ENCODE measurements around the gene BNIP3.

DNA sequence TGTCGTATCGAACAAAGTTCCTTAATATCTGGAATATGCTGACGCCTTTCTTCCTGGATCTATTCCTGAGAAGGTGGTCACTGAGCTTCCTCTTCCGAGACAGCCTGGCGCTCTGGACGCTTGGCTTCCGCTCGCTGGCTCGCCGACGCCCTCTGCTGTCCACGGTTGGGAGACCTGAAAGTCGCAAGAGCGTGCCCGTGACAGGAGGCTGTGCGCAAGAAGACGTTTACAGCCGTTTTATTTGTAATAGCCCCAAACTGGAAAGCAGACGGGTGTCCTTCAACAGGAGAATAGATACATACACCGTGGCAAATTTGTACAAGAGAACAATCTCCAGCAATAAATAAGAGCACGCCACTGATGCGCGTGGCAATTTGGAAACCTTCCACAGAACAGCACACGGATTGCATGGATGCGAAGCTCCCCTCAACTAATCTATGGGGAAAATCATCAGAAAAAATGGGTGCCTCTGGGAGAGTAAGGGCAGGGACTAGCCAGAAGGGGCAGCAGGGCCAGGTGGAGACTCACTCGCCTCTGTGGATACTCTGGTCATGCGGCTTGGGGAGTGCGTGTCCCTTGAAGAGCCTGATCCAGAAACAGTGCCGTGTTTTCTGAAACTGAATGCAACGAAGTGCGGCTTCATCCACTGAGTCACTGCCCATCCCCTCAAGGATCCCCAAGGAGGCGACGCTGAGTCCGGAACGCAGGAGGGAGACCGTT lies 41.5 kb upstream of the BNIP3 start:
- TF ChIP-seq, protein P1, sequence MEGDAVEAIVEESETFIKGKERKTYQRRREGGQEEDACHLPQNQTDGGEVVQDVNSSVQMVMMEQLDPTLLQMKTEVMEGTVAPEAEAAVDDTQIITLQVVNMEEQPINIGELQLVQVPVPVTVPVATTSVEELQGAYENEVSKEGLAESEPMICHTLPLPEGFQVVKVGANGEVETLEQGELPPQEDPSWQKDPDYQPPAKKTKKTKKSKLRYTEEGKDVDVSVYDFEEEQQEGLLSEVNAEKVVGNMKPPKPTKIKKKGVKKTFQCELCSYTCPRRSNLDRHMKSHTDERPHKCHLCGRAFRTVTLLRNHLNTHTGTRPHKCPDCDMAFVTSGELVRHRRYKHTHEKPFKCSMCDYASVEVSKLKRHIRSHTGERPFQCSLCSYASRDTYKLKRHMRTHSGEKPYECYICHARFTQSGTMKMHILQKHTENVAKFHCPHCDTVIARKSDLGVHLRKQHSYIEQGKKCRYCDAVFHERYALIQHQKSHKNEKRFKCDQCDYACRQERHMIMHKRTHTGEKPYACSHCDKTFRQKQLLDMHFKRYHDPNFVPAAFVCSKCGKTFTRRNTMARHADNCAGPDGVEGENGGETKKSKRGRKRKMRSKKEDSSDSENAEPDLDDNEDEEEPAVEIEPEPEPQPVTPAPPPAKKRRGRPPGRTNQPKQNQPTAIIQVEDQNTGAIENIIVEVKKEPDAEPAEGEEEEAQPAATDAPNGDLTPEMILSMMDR (IDR thresholded peaks at IDR 0.05): peak in 3 of 4 experiments; percentile 74 to 92 (median 87)
- TF ChIP-seq EP300 (IDR thresholded peaks at IDR 0.05) (no peak), POLR2A (IDR thresholded peaks at IDR 0.05) (no peak), POLR2AphosphoS5 (IDR thresholded peaks at IDR 0.05) (peak; percentile 52)
